Mucosa of descending colon (tissue), 3 donors: ENCODE measurements around the gene TTC34. TPM values are rescaled to one million over a fixed set of nuclear protein-coding genes. Genes with fewer than 3 reads are reported as not detected.

Experiments
- ATAC-seq: fragments of 200-7000 bp; cut with Tn5 transposase; one replicate; pipeline ENCODE4 v1.9.1; 2020; ENCODE audit warnings: mild to moderate bottlenecking, moderate library complexity
- DNase-seq, 3 donors: peaks; one replicate each; pipeline ENCODE4 v3.0.0-alpha.2; 2020
- H3K36me3 ChIP-seq: fragments of 200-600 bp; one replicate; pipeline ENCODE4 v1.8.0; 2021; ENCODE audit warnings: low read depth, mild to moderate bottlenecking
- H3K4me1 ChIP-seq: fragments of 200-600 bp; one replicate; pipeline ENCODE4 v1.8.0; 2021; ENCODE audit warnings: low read depth, mild to moderate bottlenecking
- H3K4me3 ChIP-seq: fragments of 200-600 bp; one replicate; pipeline ENCODE4 v1.8.0; 2021; ENCODE audit warnings: mild to moderate bottlenecking
- H3K9me3 ChIP-seq: fragments of 200-600 bp; one replicate; pipeline ENCODE4 v1.8.0; 2021; ENCODE audit warnings: mild to moderate bottlenecking
- CTCF ChIP-seq: fragments of 200-600 bp; IDR thresholded peaks from one replicate; pipeline ENCODE4 v1.8.0; 2022; ENCODE audit warnings: antibody characterized with exemption, mild to moderate bottlenecking
- intact Hi-C, 2 donors: fragments of 100-400 bp; cut with DNase I in 1 of 2; cut with micrococcal nuclease in 1 of 2; formaldehyde crosslinking; loops; one replicate each; pipeline versions ENCODE4 v1.11.0 to v1.11.1; 2022; cut with DNase I, micrococcal nuclease
- total RNA-seq, 3 donors: library from RNA; stranded (reverse); fragmentation: NEBNext Ultra II Directional in 2 of 3; extraction: Animal tissue kit (Norgen Biotek cat#: 25700) in 2 of 3; gene quantifications; one replicate each; pipeline versions ENCODE4 v1.2.1 to v1.2.4, GENCODE V29; 2021 to 2023
- donor health status: DM: no; HTN: no; CAD: no; lungs with moderate emphysema.
- donor health status: DM: no; HTN: no; CAD: no.
- donor health status: DM: no; HTN: yes; CAD: no.

Gene TTC34
- total RNA-seq, 3 donors from 2014 or later, result 0.43 to 1.1 (median 0.61) TPM

- no peak for TF ChIP-seq CTCF
- DNase-seq (peak in 2 of 3 donors; percentile 49 to 68), ATAC-seq (no peak)
- intact Hi-C loops, result no loop called here
- Histone ChIP-seq H3K9me3 (no peaks in the 10 kb centered on the region), H3K36me3 (peaks cover 2% of the 10 kb centered on the region), H3K4me1 (peaks cover 28% of the 10 kb centered on the region), H3K4me3 (no peak overlapping the region)
Observed at GRCh38 chr1:2587860-2588571, 213.5 kb downstream of the TTC34 start.

GRCh38 chr1:2587071-2587859 is 214.2 kb downstream of the TTC34 start:
- no peak for TF ChIP-seq CTCF
- Histone ChIP-seq H3K4me1 (peaks cover 24% of the 10 kb centered on the region), H3K4me3 (peak overlapping the region; percentile 38), H3K36me3 (peaks cover 2% of the 10 kb centered on the region), H3K9me3 (no peaks in the 10 kb centered on the region)
- ATAC-seq, result peak; percentile 16
- peak in 2 of 3 donors; percentile 58 to 78 for DNase-seq
- intact Hi-C loops, result no loop called here

GRCh38 chr1:2586154-2587070 is 215.1 kb downstream of the TTC34 start, which contains the start of gene PRXL2B:
Gene PRXL2B, plus strand, starts transcription at chr1:2586777. Its CDS starts 109 bp downstream, at chr1:2586886.
- Histone ChIP-seq H3K4me1 (peaks cover 24% of the 10 kb centered on the region), H3K4me3 (peak within 1 kb of the TSS; percentile 72), H3K36me3 (peaks cover 2% of the 10 kb centered on the region), H3K9me3 (no peaks in the 10 kb centered on the region)
- intact Hi-C loops, result no loop called here
- DNase-seq (peak; percentile 99 to 100 (median 99)), ATAC-seq (peak; percentile 86)
- no peak for TF ChIP-seq CTCF

Other genes starting within 250 kb of the TTC34 start
- 100 to 1,000 TPM; 143 to 206 (median 146) TPM for gene TNFRSF14, start 245.3 kb downstream of the TTC34 start, total RNA-seq
- gene PRXL2B, start 214.9 kb downstream of the TTC34 start, total RNA-seq, result 10 to 100 TPM; 45.2 to 65.5 (median 48.3) TPM
- gene MMEL1, start 168.7 kb downstream of the TTC34 start, total RNA-seq, result 10 to 100 TPM in 1 of 3 donors, 1 to 10 TPM in 2; 4.2 to 10.9 (median 9.4) TPM
- not detected for gene ACTRT2, start 219.8 kb upstream of the TTC34 start, total RNA-seq